ENCODE results near the gene SLC16A13. TPM values are rescaled to one million over a fixed set of nuclear protein-coding genes. Genes with fewer than 3 reads are reported as not detected.
"Not testable (repeated sequence)": the region's sequence is repeated elsewhere in the genome, so short reads cannot be mapped to it uniquely, and the experiment has no call there.

SLC16A13 gene
- total RNA-seq, 1 donor from 2014 or later = 3.4 TPM

GRCh38 chr17:7083592-7083991 lies 47.8 kb downstream of the SLC16A13 start:
- TF ChIP-seq, protein P1, sequence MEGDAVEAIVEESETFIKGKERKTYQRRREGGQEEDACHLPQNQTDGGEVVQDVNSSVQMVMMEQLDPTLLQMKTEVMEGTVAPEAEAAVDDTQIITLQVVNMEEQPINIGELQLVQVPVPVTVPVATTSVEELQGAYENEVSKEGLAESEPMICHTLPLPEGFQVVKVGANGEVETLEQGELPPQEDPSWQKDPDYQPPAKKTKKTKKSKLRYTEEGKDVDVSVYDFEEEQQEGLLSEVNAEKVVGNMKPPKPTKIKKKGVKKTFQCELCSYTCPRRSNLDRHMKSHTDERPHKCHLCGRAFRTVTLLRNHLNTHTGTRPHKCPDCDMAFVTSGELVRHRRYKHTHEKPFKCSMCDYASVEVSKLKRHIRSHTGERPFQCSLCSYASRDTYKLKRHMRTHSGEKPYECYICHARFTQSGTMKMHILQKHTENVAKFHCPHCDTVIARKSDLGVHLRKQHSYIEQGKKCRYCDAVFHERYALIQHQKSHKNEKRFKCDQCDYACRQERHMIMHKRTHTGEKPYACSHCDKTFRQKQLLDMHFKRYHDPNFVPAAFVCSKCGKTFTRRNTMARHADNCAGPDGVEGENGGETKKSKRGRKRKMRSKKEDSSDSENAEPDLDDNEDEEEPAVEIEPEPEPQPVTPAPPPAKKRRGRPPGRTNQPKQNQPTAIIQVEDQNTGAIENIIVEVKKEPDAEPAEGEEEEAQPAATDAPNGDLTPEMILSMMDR (IDR thresholded peaks at IDR 0.05; ENCODE audit: insufficient read depth, low read length, poor library complexity, severe bottlenecking) = no peak
- peaks cover 2% of the 10 kb centered on the region for H3K27me3 ChIP-seq (ENCODE audit: control insufficient read depth, insufficient read depth, low read length)
- H3K4me3 ChIP-seq (ENCODE audit: low read depth, low read length) = no peak overlapping the region
- H3K36me3 ChIP-seq (ENCODE audit: control insufficient read depth, insufficient read depth, low read length) = no peaks in the 10 kb centered on the region
- DNase-seq (ENCODE audit: low read depth) = no peak

DNA sequence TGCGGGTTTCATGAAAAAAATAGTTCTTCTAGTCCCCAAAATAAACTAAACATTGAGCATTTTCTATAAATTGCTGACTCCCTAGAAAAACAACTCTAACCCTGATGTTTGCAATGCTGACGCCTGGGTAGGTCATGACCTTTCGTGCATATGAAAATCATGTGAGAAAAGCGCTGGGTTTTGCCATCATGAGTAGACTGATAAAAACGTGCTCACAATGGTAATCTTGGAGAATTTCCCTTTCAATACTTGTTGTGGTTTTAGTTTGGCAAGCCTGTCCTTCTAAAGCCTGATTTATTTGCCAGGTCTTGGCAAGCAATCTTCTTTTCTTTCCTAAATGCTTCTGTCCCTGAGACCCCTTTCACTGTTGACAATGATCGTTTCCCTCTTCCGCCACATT lies 48.3 kb downstream of the SLC16A13 start:
- Histone ChIP-seq H3K4me3 (ENCODE audit: low read depth, low read length) (no peak overlapping the region), H3K27me3 (ENCODE audit: control insufficient read depth, insufficient read depth, low read length) (peaks cover 2% of the 10 kb centered on the region), H3K36me3 (ENCODE audit: control insufficient read depth, insufficient read depth, low read length) (no peaks in the 10 kb centered on the region)
- DNase-seq (ENCODE audit: low read depth) = no peak
- TF ChIP-seq, protein P1 (IDR thresholded peaks at IDR 0.05; ENCODE audit: insufficient read depth, low read length, poor library complexity, severe bottlenecking) = no peak

DNA sequence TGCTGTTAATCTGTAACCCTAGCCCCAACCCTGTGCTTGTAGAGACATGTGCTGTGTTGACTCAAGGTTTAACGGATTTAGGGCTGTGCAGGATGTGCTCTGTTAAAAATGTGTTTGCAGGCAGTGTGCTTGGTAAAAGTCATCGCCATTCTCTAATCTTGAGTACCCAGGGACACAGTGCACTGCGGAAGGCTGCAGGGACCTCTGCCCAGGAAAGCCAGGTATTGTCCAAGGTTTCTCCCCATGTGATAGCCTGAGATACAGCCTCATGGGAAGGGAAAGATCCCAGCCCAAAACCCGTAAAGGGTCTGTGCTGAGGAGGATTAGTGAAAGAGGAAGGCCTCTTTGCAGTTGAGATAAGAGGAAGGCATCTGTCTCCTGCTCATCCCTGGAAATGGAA lies 52.6 kb downstream of the SLC16A13 start:
- DNase-seq (ENCODE audit: low read depth); H3K36me3 ChIP-seq (ENCODE audit: control insufficient read depth, insufficient read depth, low read length); H3K4me3 ChIP-seq (ENCODE audit: low read depth, low read length); H3K27me3 ChIP-seq (ENCODE audit: control insufficient read depth, insufficient read depth, low read length): not testable (repeated sequence)

- not testable (repeated sequence) for H3K4me3 ChIP-seq (ENCODE audit: low read depth, low read length); DNase-seq (ENCODE audit: low read depth); H3K36me3 ChIP-seq (ENCODE audit: control insufficient read depth, insufficient read depth, low read length); H3K27me3 ChIP-seq (ENCODE audit: control insufficient read depth, insufficient read depth, low read length)
These were observed 53.8 kb downstream of the SLC16A13 start for GRCh38 chr17:7089570-7089969.

Other genes with a start within 250 kb of the SLC16A13 start
- not detected in 2 replicates for gene TEKT1, start 204.3 kb upstream of the SLC16A13 start, total RNA-seq
- 1.4 and 1.7 TPM in 2 replicates for gene ALOX12, start 40.0 kb upstream of the SLC16A13 start, total RNA-seq
- gene RNASEK, start 23.4 kb upstream of the SLC16A13 start, total RNA-seq = 375 and 389 TPM in 2 replicates
- gene BCL6B, start 13.0 kb upstream of the SLC16A13 start, total RNA-seq = 0.08 TPM in 1 of 2 replicates, not detected in the other
- not detected in 2 replicates for gene SLC16A11, start 8.1 kb downstream of the SLC16A13 start, total RNA-seq
- not detected in 2 replicates for gene CLEC10A, start 44.2 kb downstream of the SLC16A13 start, total RNA-seq
- not detected in 2 replicates for gene ASGR2, start 78.8 kb downstream of the SLC16A13 start, total RNA-seq
- 6.9 and 9.0 TPM in 2 replicates for gene ASGR1, start 143.4 kb downstream of the SLC16A13 start, total RNA-seq
- gene DLG4, start 183.8 kb downstream of the SLC16A13 start, total RNA-seq = 6.1 and 12.9 TPM in 2 replicates
- 219 and 344 TPM in 2 replicates for gene ACADVL, start 183.9 kb downstream of the SLC16A13 start, total RNA-seq
- gene DVL2, start 198.5 kb downstream of the SLC16A13 start, total RNA-seq = 57.1 and 69.8 TPM in 2 replicates
- 41.3 and 53.3 TPM in 2 replicates for gene PHF23, start 203.4 kb downstream of the SLC16A13 start, total RNA-seq
- 277 and 595 TPM in 2 replicates for gene GABARAP, start 206.4 kb downstream of the SLC16A13 start, total RNA-seq
- 96.0 and 97.1 TPM in 2 replicates for gene CTDNEP1, start 215.7 kb downstream of the SLC16A13 start, total RNA-seq
- 20.8 and 29.0 TPM in 2 replicates for gene ELP5, start 216.2 kb downstream of the SLC16A13 start, total RNA-seq
- gene CLDN7, start 226.5 kb downstream of the SLC16A13 start, total RNA-seq = 248 and 250 TPM in 2 replicates
- gene SLC2A4, start 245.7 kb downstream of the SLC16A13 start, total RNA-seq = 0.38 and 1.1 TPM in 2 replicates